VCaP (cell line): Measurements from ENCODE around the gene EPC2.

ENCODE experiments used
- H3K27ac ChIP-seq: fragments of 450-650 bp; 2 replicates; pipeline ENCODE4 v1.5.1; 2017
- CTCF ChIP-seq: fragments of 450-650 bp; conservative IDR thresholded peaks from 2 replicates; pipeline ENCODE4 v1.5.1; 2017; ENCODE audit warnings: mild to moderate bottlenecking, moderate library complexity

EPC2 gene

GRCh38 chr2:148613231-148614013 lies 31.1 kb upstream of the EPC2 start:
- no peak for TF ChIP-seq CTCF
- H3K27ac ChIP-seq = no peak overlapping the region

DNA sequence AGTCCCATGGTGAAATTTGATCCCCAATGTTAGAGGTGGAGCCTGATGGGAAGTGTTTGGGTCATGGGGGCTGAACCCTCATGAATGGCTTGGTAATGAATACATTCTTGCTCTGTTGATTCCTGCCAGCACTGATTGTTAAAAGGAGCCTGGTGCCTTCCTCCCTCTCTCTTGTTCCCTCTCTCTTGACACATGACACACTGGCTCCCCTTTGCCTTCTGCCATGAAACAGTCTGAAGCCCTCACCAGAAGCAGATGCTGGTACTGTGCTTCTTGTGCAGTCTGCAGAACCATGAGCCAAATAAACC lies 30.6 kb upstream of the EPC2 start:
- no peak overlapping the region for H3K27ac ChIP-seq
- TF ChIP-seq CTCF = no peak

GRCh38 chr2:148614322-148615049 lies 30.1 kb upstream of the EPC2 start:
- H3K27ac ChIP-seq = no peak overlapping the region

DNA sequence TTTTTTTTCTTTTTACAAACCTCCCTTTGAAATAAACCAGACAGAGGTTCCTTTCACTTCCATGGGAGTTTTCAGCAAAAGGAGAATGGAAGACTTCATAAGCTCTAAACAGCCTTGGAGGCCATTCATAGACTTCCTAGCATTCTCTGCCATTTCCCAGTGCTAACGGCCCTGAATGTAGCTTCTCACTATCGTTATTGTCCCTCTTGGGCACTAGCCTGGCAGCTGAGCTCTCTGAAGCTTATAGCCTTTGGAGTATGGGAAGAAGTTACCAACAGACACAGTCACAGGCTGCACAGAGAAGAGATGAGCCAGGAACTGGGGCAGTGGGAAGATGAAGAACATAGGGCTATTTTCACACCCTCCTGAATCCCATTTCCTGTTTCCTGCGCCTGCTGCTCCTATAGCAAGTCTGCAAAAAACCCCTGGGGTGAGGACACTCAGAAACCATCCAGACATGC lies 29.1 kb upstream of the EPC2 start:
- no peak for TF ChIP-seq CTCF
- no peak overlapping the region for H3K27ac ChIP-seq

More at GRCh38 chr2:148614322-148615049, 30.1 kb upstream of the EPC2 start:
- no peak for TF ChIP-seq CTCF

DNA sequence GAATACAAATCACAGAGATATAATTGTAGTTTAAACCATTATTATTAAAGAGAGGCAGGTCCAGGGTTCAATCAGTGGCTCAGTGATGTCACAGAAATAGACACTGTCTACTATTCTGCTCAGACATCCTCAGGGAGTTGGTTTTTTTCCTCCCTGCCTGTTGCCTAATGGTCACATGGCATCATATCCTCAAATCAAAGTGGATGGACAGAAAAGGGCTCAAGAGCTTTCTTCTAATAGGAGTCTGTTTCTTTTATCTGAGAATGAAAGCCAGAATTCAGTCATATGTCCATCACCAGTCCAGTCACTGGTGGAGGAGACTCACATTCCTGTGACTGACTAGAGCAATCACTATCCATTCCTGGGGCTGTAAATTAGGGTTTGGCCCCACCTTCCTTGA lies 27.9 kb upstream of the EPC2 start:
- no peak for TF ChIP-seq CTCF

GRCh38 chr2:148617219-148617618 lies 27.3 kb upstream of the EPC2 start:
- H3K27ac ChIP-seq = no peak overlapping the region
- TF ChIP-seq CTCF = no peak

More for the DNA sequence above, 27.9 kb upstream of the EPC2 start:
- no peak overlapping the region for H3K27ac ChIP-seq

- no peak for TF ChIP-seq CTCF
- H3K27ac ChIP-seq = no peak overlapping the region
Observed at GRCh38 chr2:148619560-148620195, 24.9 kb upstream of the EPC2 start.
